SK-N-SH (cell line): Measurements from ENCODE around the gene STK25. TPM values are rescaled to one million over a fixed set of nuclear protein-coding genes. Genes with fewer than 3 reads are reported as not detected.

ENCODE experiments used
- CTCF ChIA-PET: fragments of 300-600, 350-600 bp; formaldehyde crosslinking; extraction: SDS; loops from one replicate; lab custom pipeline; 2021; lab: Yijun Ruan, JAX
- POLR2A ChIA-PET: fragments of 350-600 bp; sonication (Branson Sonifier 250); formaldehyde crosslinking; extraction: SDS; loops from one replicate; lab custom pipeline; 2020; ENCODE audit warnings: antibody characterized with exemption, inconsistent platforms; lab: Yijun Ruan, JAX
- DNase-seq: peaks from one replicate; pipeline ENCODE4 v3.0.0; 2012
- H2AFZ ChIP-seq: fragments of 200-600 bp; sonication (generic); 2 replicates; pipeline ENCODE4 v1.8.1; 2016; ENCODE audit warnings: antibody characterized with exemption, mild to moderate bottlenecking, low read depth
- H3F3A ChIP-seq: fragments of 200-600 bp; sonication (generic); replicated peaks from 2 replicates; pipeline ENCODE3; 2016; ENCODE audit warnings: antibody characterized with exemption, mild to moderate bottlenecking; ENCODE audit not compliant: insufficient read depth
- H3K27ac ChIP-seq, 2 experiments: fragments of 200-500 bp in 1 of 2; fragments of 200-600 bp in 1 of 2; sonication (Bioruptor generic) in 1 of 2; sonication (generic), shearing (Covaris generic) in 1 of 2; 2 replicates each; pipeline versions ENCODE4 v1.5.1 to v1.6.1; 2014 to 2016; ENCODE audit warnings: low read depth in 2 of 2, inconsistent platforms in 1 of 2, low read length in 1 of 2, mild to moderate bottlenecking in 1 of 2, mixed read lengths in 1 of 2
- H3K27me3 ChIP-seq: fragments of 200-600 bp; sonication (generic), shearing (Covaris generic); 2 replicates; pipeline ENCODE4 v1.6.1; 2016; ENCODE audit warnings: mixed run types; ENCODE audit not compliant: insufficient read depth
- H3K36me3 ChIP-seq, 2 experiments: fragments of 200-500 bp in 1 of 2; fragments of 200-600 bp in 1 of 2; sonication (Bioruptor generic) in 1 of 2; sonication (generic) in 1 of 2; replicated peaks in 1 of 2; 2 replicates each; pipeline versions ENCODE3 to v1.5.1; 2014 to 2016; ENCODE audit warnings: low read length in 1 of 2, mild to moderate bottlenecking in 1 of 2; ENCODE audit not compliant: insufficient read depth in 2 of 2, control insufficient read depth in 1 of 2
- H3K4me1 ChIP-seq, 2 experiments: fragments of 200-500 bp in 1 of 2; fragments of 200-600 bp in 1 of 2; sonication (Bioruptor generic) in 1 of 2; sonication (generic), shearing (Covaris generic) in 1 of 2; 2 replicates each; pipeline versions ENCODE4 v1.5.1 to v1.6.1; 2014 to 2016; ENCODE audit warnings: low read depth in 1 of 2, low read length in 1 of 2, mixed run types in 1 of 2; ENCODE audit not compliant: insufficient read depth in 2 of 2, control insufficient read depth in 1 of 2
- H3K4me2 ChIP-seq: fragments of 200-600 bp; sonication (generic), shearing (Covaris generic); 2 replicates; pipeline ENCODE4 v1.6.1; 2017; ENCODE audit warnings: mixed run types
- H3K4me3 ChIP-seq, 2 experiments: fragments of 200-500 bp in 1 of 2; fragments of 200-600 bp in 1 of 2; sonication (Bioruptor generic) in 1 of 2; sonication (generic), shearing (Covaris generic) in 1 of 2; 2 replicates each; pipeline versions ENCODE4 v1.5.1 to v1.8.1; 2014 to 2016; ENCODE audit warnings: low read depth in 2 of 2, inconsistent platforms in 1 of 2, low read length in 1 of 2, mild to moderate bottlenecking in 1 of 2, mixed read lengths in 1 of 2, moderate library complexity in 1 of 2
- H3K79me2 ChIP-seq: fragments of 200-600 bp; sonication (generic); 2 replicates; pipeline ENCODE4 v1.8.1; 2017; ENCODE audit warnings: mild to moderate bottlenecking; ENCODE audit not compliant: insufficient read depth
- H3K9ac ChIP-seq: fragments of 200-600 bp; sonication (generic); 2 replicates; pipeline ENCODE4 v1.6.1; 2017; ENCODE audit warnings: mixed run types
- H3K9me2 ChIP-seq: fragments of 200-600 bp; sonication (generic); 2 replicates; pipeline ENCODE4 v1.6.1; 2017; ENCODE audit warnings: mixed run types
- H3K9me3 ChIP-seq: fragments of 200-600 bp; sonication (generic); 2 replicates; pipeline ENCODE4 v1.6.1; 2017; ENCODE audit warnings: mixed run types, mild to moderate bottlenecking, moderate library complexity
- H4K20me1 ChIP-seq: fragments of 200-600 bp; sonication (generic); 2 replicates; pipeline ENCODE4 v1.6.1; 2017; ENCODE audit warnings: mild to moderate bottlenecking, mixed run types; ENCODE audit not compliant: insufficient read depth
- CHD2 ChIP-seq: fragments of 150-350 bp; IDR thresholded peaks from 2 replicates; pipeline ENCODE4 v1.6.1; 2018; ENCODE audit warnings: low read length; ENCODE audit not compliant: partially characterized antibody
- ELF1 ChIP-seq: IDR thresholded peaks from 2 replicates; pipeline ENCODE4 v1.4.0; 2012
- EZH2phosphoT487 ChIP-seq: fragments of 200-600 bp; sonication (generic); IDR thresholded peaks from 2 replicates; pipeline ENCODE4 v1.6.1; 2017; ENCODE audit warnings: low read depth, mixed run types, mild to moderate bottlenecking, antibody characterized with exemption, moderate library complexity, borderline replicate concordance
- FOXJ3 ChIP-seq: sonication (generic); formaldehyde crosslinking; IDR thresholded peaks from 2 replicates; pipeline ENCODE4 v1.5.1; 2020; ENCODE audit warnings: mild to moderate bottlenecking, missing genetic modification reagents
- FOXM1 ChIP-seq: IDR thresholded peaks from 2 replicates; pipeline ENCODE4 v1.4.0; 2012; ENCODE audit warnings: low read depth, mild to moderate bottlenecking
- GATA2 ChIP-seq: sonication (generic); formaldehyde crosslinking; IDR thresholded peaks from 2 replicates; pipeline ENCODE4 v1.5.0; 2020; ENCODE audit warnings: mild to moderate bottlenecking, missing genetic modification reagents
- JUND ChIP-seq: IDR thresholded peaks from 2 replicates; pipeline ENCODE4 v1.4.0; 2012
- MEF2A ChIP-seq: IDR thresholded peaks from 2 replicates; pipeline ENCODE4 v1.4.0; 2012; ENCODE audit warnings: low read depth, borderline replicate concordance
- MXI1 ChIP-seq: IDR thresholded peaks from 2 replicates; pipeline ENCODE4 v1.6.1; 2012; ENCODE audit warnings: mild to moderate bottlenecking, low read depth, low read length, improper control_type of control experiment
- NFIC ChIP-seq: IDR thresholded peaks from 2 replicates; pipeline ENCODE4 v1.4.0; 2012; ENCODE audit warnings: borderline replicate concordance
- POLR2AphosphoS5 ChIP-seq: IDR thresholded peaks from 2 replicates; pipeline ENCODE4 v1.6.1; 2012; ENCODE audit warnings: low read depth, low read length
- RXRA ChIP-seq: IDR thresholded peaks from 2 replicates; pipeline ENCODE4 v1.4.0; 2012; ENCODE audit warnings: low read depth, mild to moderate bottlenecking, borderline replicate concordance
- SIN3A ChIP-seq: IDR thresholded peaks from 2 replicates; pipeline ENCODE4 v1.6.1; 2012; ENCODE audit warnings: low read depth, mild to moderate bottlenecking, low read length, moderate library complexity, borderline replicate concordance
- TAF1 ChIP-seq: IDR thresholded peaks from 2 replicates; pipeline ENCODE4 v1.6.1; 2012; ENCODE audit warnings: low read depth, mild to moderate bottlenecking, low read length, moderate library complexity, borderline replicate concordance
- TCF12 ChIP-seq: IDR thresholded peaks from 2 replicates; pipeline ENCODE4 v1.4.0; 2012
- YY1 ChIP-seq: IDR thresholded peaks from 2 replicates; pipeline ENCODE4 v1.4.0; 2012; ENCODE audit warnings: low read depth, mild to moderate bottlenecking
- WGBS: methylation state at CpG from one replicate; pipeline ENCODE4 v1.1.6; 2017; ENCODE audit warnings: low lambda C conversion rate; 5-methylcytosine and 5-hydroxymethylcytosine counted together
- polyA plus RNA-seq, 3 experiments: library from polyadenylated mRNA; depleted of rRNA; stranded (reverse); fragments of >200 nt; gene quantifications; 2 replicates each; pipeline ENCODE4 v1.2.3, GENCODE V29; 2012
- TF ChIP-seq, protein P1 (sequence below): fragments of 150-350 bp; IDR thresholded peaks from 2 replicates; pipeline ENCODE4 v1.6.1; 2016; ENCODE audit warnings: mild to moderate bottlenecking, low read depth, low read length
- TF ChIP-seq, protein P2 (sequence below): fragments of 150-350 bp; IDR thresholded peaks from 2 replicates; pipeline ENCODE4 v1.6.1; 2017; ENCODE audit warnings: antibody characterized with exemption, low read length, low read depth, borderline replicate concordance
- TF ChIP-seq, protein P3 (sequence below): IDR thresholded peaks from 2 replicates; pipeline ENCODE4 v1.4.0; 2012; ENCODE audit warnings: low read depth, borderline replicate concordance
- TF ChIP-seq, protein P4 (sequence below): IDR thresholded peaks from 2 replicates; pipeline ENCODE4; 2012

The STK25 gene
- polyA plus RNA-seq, 1 of the 3 experiments (the other 2 are of a cell fraction) = 236 TPM

DNA sequence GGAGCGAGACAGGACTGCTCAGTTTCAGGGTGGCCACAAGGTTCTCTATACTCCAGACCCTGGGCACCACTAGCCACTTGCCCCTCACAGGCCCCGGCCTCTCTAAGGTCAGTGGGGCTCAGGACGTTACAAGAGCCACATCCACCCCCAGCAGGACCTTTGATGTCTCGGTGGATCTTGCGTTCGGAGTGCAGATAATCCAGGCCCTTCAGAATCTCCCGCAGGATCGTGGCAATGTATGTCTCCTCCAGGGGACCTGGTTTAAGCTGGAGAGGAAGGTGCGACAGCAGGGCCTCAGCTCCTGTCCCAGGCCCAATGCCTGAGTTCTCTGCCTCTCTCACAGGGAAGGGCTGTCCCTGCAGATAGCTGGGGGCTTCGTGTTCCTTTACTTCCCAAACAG, 8.4 kb downstream of the STK25 start:
- Histone ChIP-seq H3K36me3 (peaks cover 1 to 54% of the 10 kb centered on the region in 2 experiments), H3F3A (no peaks in the 10 kb centered on the region), H3K4me2 (no peak overlapping the region), H3K79me2 (peaks cover 44% of the 10 kb centered on the region), H3K27ac (no peak overlapping the region), H3K9me3 (no peaks in the 10 kb centered on the region), H3K4me3 (no peak overlapping the region), H4K20me1 (peaks cover 33% of the 10 kb centered on the region), H3K9ac (no peak overlapping the region), H2AFZ (no peak overlapping the region), H3K4me1 (peaks cover 0 to 7% of the 10 kb centered on the region in 2 experiments; a peak in 1 of 4 replicates), H3K9me2 (no peaks in the 10 kb centered on the region), H3K27me3 (no peaks in the 10 kb centered on the region)
- WGBS = 97% methylated on average over 9 of the region's 10 CpGs
- DNase-seq = no peak
- ChIA-PET CTCF (no interaction called here), POLR2A (no interaction called here)
- TF ChIP-seq, protein P1, sequence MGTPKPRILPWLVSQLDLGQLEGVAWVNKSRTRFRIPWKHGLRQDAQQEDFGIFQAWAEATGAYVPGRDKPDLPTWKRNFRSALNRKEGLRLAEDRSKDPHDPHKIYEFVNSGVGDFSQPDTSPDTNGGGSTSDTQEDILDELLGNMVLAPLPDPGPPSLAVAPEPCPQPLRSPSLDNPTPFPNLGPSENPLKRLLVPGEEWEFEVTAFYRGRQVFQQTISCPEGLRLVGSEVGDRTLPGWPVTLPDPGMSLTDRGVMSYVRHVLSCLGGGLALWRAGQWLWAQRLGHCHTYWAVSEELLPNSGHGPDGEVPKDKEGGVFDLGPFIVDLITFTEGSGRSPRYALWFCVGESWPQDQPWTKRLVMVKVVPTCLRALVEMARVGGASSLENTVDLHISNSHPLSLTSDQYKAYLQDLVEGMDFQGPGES = no peak
- TF ChIP-seq, protein P2, sequence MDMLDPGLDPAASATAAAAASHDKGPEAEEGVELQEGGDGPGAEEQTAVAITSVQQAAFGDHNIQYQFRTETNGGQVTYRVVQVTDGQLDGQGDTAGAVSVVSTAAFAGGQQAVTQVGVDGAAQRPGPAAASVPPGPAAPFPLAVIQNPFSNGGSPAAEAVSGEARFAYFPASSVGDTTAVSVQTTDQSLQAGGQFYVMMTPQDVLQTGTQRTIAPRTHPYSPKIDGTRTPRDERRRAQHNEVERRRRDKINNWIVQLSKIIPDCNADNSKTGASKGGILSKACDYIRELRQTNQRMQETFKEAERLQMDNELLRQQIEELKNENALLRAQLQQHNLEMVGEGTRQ = no peak
- no peak for TF ChIP-seq EZH2phosphoT487
- TF ChIP-seq FOXJ3 (CRISPR knock-in tag) = no peak
- TF ChIP-seq SIN3A = no peak
- TF ChIP-seq, protein P3, sequence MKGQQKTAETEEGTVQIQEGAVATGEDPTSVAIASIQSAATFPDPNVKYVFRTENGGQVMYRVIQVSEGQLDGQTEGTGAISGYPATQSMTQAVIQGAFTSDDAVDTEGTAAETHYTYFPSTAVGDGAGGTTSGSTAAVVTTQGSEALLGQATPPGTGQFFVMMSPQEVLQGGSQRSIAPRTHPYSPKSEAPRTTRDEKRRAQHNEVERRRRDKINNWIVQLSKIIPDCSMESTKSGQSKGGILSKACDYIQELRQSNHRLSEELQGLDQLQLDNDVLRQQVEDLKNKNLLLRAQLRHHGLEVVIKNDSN = no peak
- no peak for TF ChIP-seq GATA2 (CRISPR knock-in tag)
- TF ChIP-seq POLR2AphosphoS5 = no peak

DNA sequence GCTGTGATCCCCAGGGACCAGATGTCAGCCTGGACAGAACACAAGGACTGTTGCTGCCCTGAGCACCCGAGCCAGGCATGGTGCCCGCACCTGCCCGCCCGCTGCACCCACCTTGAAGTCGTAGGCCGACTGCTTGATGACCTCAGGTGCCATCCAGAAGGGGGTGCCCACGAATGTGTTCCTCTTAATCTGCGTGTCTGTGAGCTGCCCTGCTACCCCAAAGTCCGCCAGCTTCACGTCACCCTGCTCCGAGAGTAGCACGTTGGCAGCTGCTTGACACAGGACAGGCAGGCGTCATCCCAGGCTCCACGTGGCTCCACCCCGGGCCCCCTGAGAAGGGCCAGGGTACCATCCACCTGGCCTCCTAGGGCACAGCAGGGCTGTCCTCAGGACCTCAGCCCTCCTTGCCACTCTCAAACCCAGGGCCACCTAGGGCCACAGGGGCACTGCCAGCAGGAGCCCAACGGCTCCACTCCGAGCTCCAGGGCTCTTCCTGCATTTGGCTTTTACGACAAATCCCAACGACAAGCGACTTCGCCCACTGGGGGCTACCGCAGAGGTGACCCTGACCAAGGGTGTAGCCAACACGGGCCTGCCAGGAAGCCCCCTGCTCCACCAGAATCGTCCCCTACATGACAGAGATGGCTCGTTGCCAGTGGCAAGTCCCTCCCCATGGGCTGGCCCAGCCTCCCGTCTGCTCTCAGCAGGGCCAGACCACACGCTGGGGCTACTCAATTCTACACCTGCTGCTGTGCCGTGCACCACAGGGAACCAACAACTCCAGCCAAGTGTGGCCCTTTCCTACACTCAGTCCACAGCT, 9.0 kb downstream of the STK25 start:
- Histone ChIP-seq H2AFZ (no peak overlapping the region), H3K9me2 (no peaks in the 10 kb centered on the region), H3K4me3 (no peak overlapping the region), H3K4me2 (no peak overlapping the region), H3K36me3 (peaks cover 6 to 60% of the 10 kb centered on the region in 2 experiments), H3K27me3 (no peaks in the 10 kb centered on the region), H3K9ac (no peak overlapping the region), H3F3A (no peaks in the 10 kb centered on the region), H3K9me3 (no peaks in the 10 kb centered on the region), H3K4me1 (peaks cover 0 to 6% of the 10 kb centered on the region in 2 experiments; a peak in 1 of 4 replicates), H3K79me2 (peaks cover 37% of the 10 kb centered on the region), H3K27ac (no peak overlapping the region), H4K20me1 (peaks cover 29% of the 10 kb centered on the region; the same call in 1 of the 2 replicates)
- 90% methylated on average over 16 of the region's 28 CpGs for WGBS
- DNase-seq = no peak
- POLR2A ChIA-PET = no interaction called here
- CTCF ChIA-PET = interaction anchor here (1.0 to 2.1 kb wide), 4 partner anchors 9 to 379 kb away, joined by 3 to 8 read pairs (median 4); partner anchors contain the start of gene STK25
- no peak for TF ChIP-seq NFIC
- no peak for TF ChIP-seq FOXM1
- no peak for TF ChIP-seq RXRA
- TF ChIP-seq CHD2 = no peak
- TF ChIP-seq TCF12 = no peak
- TF ChIP-seq MXI1 = no peak
- no peak for TF ChIP-seq MEF2A
- TF ChIP-seq TAF1 = no peak
- TF ChIP-seq, protein P4, sequence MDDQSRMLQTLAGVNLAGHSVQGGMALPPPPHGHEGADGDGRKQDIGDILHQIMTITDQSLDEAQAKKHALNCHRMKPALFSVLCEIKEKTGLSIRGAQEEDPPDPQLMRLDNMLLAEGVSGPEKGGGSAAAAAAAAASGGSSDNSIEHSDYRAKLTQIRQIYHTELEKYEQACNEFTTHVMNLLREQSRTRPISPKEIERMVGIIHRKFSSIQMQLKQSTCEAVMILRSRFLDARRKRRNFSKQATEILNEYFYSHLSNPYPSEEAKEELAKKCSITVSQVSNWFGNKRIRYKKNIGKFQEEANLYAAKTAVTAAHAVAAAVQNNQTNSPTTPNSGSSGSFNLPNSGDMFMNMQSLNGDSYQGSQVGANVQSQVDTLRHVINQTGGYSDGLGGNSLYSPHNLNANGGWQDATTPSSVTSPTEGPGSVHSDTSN = no peak
- TF ChIP-seq ELF1 = no peak
- TF ChIP-seq SIN3A = no peak
- no peak for TF ChIP-seq POLR2AphosphoS5
- TF ChIP-seq, protein P3 = no peak
- TF ChIP-seq, protein P2 = no peak
- no peak for TF ChIP-seq YY1
- no peak for TF ChIP-seq JUND
